Type B pancreatic cell (in vitro differentiated cells): Measurements from ENCODE around the gene CTSH. TPM values are rescaled to one million over a fixed set of nuclear protein-coding genes. Genes with fewer than 3 reads are reported as not detected.

Experiments used
- DNase-seq: peaks from one replicate; pipeline ENCODE4 v3.0.0; 2021; ENCODE audit warnings: mixed read lengths; ENCODE audit not compliant: unreplicated experiment; ENCODE audit errors: extremely low spot score
- H3K27ac Mint-ChIP-seq: 2 replicates; pipeline ENCODE4 v1.8.0; 2021; ENCODE audit warnings: mild to moderate bottlenecking, mixed read lengths
- H3K27me3 Mint-ChIP-seq: 2 replicates; pipeline ENCODE4 v1.8.0; 2021; ENCODE audit warnings: mixed read lengths
- H3K36me3 Mint-ChIP-seq: 2 replicates; pipeline ENCODE4 v1.8.0; 2021; ENCODE audit warnings: mixed read lengths
- H3K4me1 Mint-ChIP-seq: one replicate; pipeline ENCODE4 v1.8.0; 2021; ENCODE audit warnings: mixed read lengths; ENCODE audit not compliant: unreplicated experiment
- H3K4me3 Mint-ChIP-seq: 2 replicates; pipeline ENCODE4 v1.8.0; 2021; ENCODE audit warnings: mild to moderate bottlenecking, mixed read lengths
- H3K9me3 Mint-ChIP-seq: 2 replicates; pipeline ENCODE4 v1.8.0; 2021; ENCODE audit warnings: mixed read lengths
- CTCF ChIP-seq: fragments of 200-600 bp; sonication (generic); conservative IDR thresholded peaks from 2 replicates; pipeline ENCODE4 v1.5.0; 2021; ENCODE audit warnings: antibody characterized with exemption, mild to moderate bottlenecking
- total RNA-seq: library from RNA; stranded (reverse); gene quantifications from 2 replicates; pipeline ENCODE4 v1.2.1, GENCODE V29; 2021; ENCODE audit warnings: low replicate concordance

Gene CTSH
- total RNA-seq, 1 donor from 2014 or later: 55.4 TPM

GRCh38 chr15:78922527-78922926 is 22.3 kb downstream of the CTSH start:
- Mint-ChIP-seq H3K9me3 (no peaks in the 10 kb centered on the region), H3K4me3 (no peak overlapping the region)

GRCh38 chr15:78921940-78922339 is 22.9 kb downstream of the CTSH start:
- peak; percentile 53 for DNase-seq
- no peak for TF ChIP-seq CTCF
- peaks cover 13% of the 10 kb centered on the region for H3K36me3 Mint-ChIP-seq
- H3K9me3 Mint-ChIP-seq: no peaks in the 10 kb centered on the region
- peaks cover 3% of the 10 kb centered on the region for H3K4me1 Mint-ChIP-seq
- no peak overlapping the region for H3K4me3 Mint-ChIP-seq
- H3K27ac Mint-ChIP-seq: no peak overlapping the region
- H3K27me3 Mint-ChIP-seq: no peaks in the 10 kb centered on the region

More at GRCh38 chr15:78922527-78922926, 22.3 kb downstream of the CTSH start:
- no peaks in the 10 kb centered on the region for H3K4me1 Mint-ChIP-seq
- H3K27ac Mint-ChIP-seq: no peak overlapping the region
- no peak for TF ChIP-seq CTCF
- peaks cover 9% of the 10 kb centered on the region for H3K36me3 Mint-ChIP-seq
- no peak for DNase-seq
- H3K27me3 Mint-ChIP-seq: no peaks in the 10 kb centered on the region

- no peak for TF ChIP-seq CTCF
- H3K27ac Mint-ChIP-seq: no peak overlapping the region
- peaks cover 13% of the 10 kb centered on the region for H3K36me3 Mint-ChIP-seq
- no peaks in the 10 kb centered on the region for H3K9me3 Mint-ChIP-seq
- H3K27me3 Mint-ChIP-seq: no peaks in the 10 kb centered on the region
- H3K4me1 Mint-ChIP-seq: peaks cover 6% of the 10 kb centered on the region
- DNase-seq: peak; percentile 32
- H3K4me3 Mint-ChIP-seq: no peak overlapping the region
Measured at GRCh38 chr15:78921517-78921916, 23.3 kb downstream of the CTSH start.

- Mint-ChIP-seq H3K27ac (no peak overlapping the region), H3K9me3 (no peaks in the 10 kb centered on the region), H3K27me3 (no peaks in the 10 kb centered on the region), H3K4me3 (no peak overlapping the region), H3K4me1 (peaks cover 15% of the 10 kb centered on the region), H3K36me3 (peaks cover 22% of the 10 kb centered on the region)
- no peak for TF ChIP-seq CTCF
- no peak for DNase-seq
Measured at GRCh38 chr15:78917888-78918287, 27.0 kb downstream of the CTSH start.

- H3K27ac Mint-ChIP-seq: no peak overlapping the region
- H3K4me3 Mint-ChIP-seq: no peak overlapping the region
- H3K27me3 Mint-ChIP-seq: no peaks in the 10 kb centered on the region
- no peak for DNase-seq
- peaks cover 19% of the 10 kb centered on the region for H3K4me1 Mint-ChIP-seq
- no peaks in the 10 kb centered on the region for H3K9me3 Mint-ChIP-seq
- peaks cover 36% of the 10 kb centered on the region for H3K36me3 Mint-ChIP-seq
- no peak for TF ChIP-seq CTCF
Measured at GRCh38 chr15:78916088-78916487, 28.8 kb downstream of the CTSH start.
